Mesenchymal stem cell (in vitro differentiated cells and primary cell): ENCODE results near the gene STK10.
A peak's percentile ranks its signal among the peaks of the same experiment; 100 is the strongest.

Source experiments
- DNase-seq: peaks from one replicate; pipeline ENCODE4 v3.0.0-alpha.2; 2013
- H2AFZ ChIP-seq: one replicate; pipeline ENCODE4 v1.6.1; 2013; ENCODE audit warnings: low read depth, mild to moderate bottlenecking, control low read depth, inconsistent platforms, low read length, moderate library complexity
- H2AK5ac ChIP-seq: 2 replicates; pipeline ENCODE4 v1.6.1; 2013; ENCODE audit warnings: low read length, moderate library complexity, mild to moderate bottlenecking, inconsistent platforms; ENCODE audit not compliant: severe bottlenecking
- H2BK120ac ChIP-seq: one replicate; pipeline ENCODE4 v1.6.1; 2013; ENCODE audit warnings: low read depth, mild to moderate bottlenecking, inconsistent platforms, low read length, moderate library complexity
- H2BK12ac ChIP-seq, 2 experiments: one replicate each; pipeline ENCODE4 v1.6.1; 2013; ENCODE audit warnings: inconsistent platforms in 2 of 2, low read length in 2 of 2, mild to moderate bottlenecking in 2 of 2, moderate library complexity in 2 of 2, control low read depth in 1 of 2
- H2BK15ac ChIP-seq: one replicate; pipeline ENCODE4 v1.6.1; 2013; ENCODE audit warnings: mild to moderate bottlenecking, low read depth, inconsistent platforms; ENCODE audit not compliant: poor library complexity, severe bottlenecking
- H2BK5ac ChIP-seq: 2 replicates; pipeline ENCODE4 v1.6.1; 2013; ENCODE audit warnings: low read depth, mild to moderate bottlenecking, low read length, control low read depth, inconsistent platforms; ENCODE audit not compliant: poor library complexity, severe bottlenecking
- H3K14ac ChIP-seq, 2 experiments: one replicate each; pipeline ENCODE4 v1.6.1; 2013; ENCODE audit warnings: inconsistent platforms in 2 of 2, low read length in 2 of 2, control low read depth in 1 of 2, mild to moderate bottlenecking in 1 of 2, moderate library complexity in 1 of 2
- H3K18ac ChIP-seq, 2 experiments: one replicate each; pipeline ENCODE4 v1.6.1; 2013; ENCODE audit warnings: inconsistent platforms in 2 of 2, low read length in 2 of 2, control low read depth in 1 of 2, low read depth in 1 of 2, mild to moderate bottlenecking in 1 of 2
- H3K23ac ChIP-seq, 2 experiments: one replicate each; pipeline ENCODE4 v1.6.1; 2013; ENCODE audit warnings: inconsistent platforms in 2 of 2, low read length in 2 of 2, mild to moderate bottlenecking in 2 of 2, moderate library complexity in 2 of 2, control low read depth in 1 of 2
- H3K27ac ChIP-seq: 2 replicates; pipeline ENCODE4 v1.5.1; 2013; ENCODE audit warnings: mild to moderate bottlenecking, moderate library complexity, low read length, control low read depth, inconsistent platforms; ENCODE audit not compliant: poor library complexity, severe bottlenecking
- H3K27me3 ChIP-seq, 2 experiments: 2 replicates each; pipeline versions ENCODE4 v1.6.1 to v1.7.0; 2013; ENCODE audit warnings: low read length in 2 of 2, mild to moderate bottlenecking in 2 of 2, moderate library complexity in 2 of 2, control low read depth in 1 of 2, inconsistent platforms in 1 of 2; ENCODE audit not compliant: control insufficient read depth in 1 of 2, insufficient read depth in 1 of 2
- H3K36me3 ChIP-seq, 2 experiments: 2 replicates each; pipeline versions ENCODE4 v1.6.1 to v1.7.0; 2013; ENCODE audit warnings: low read length in 2 of 2, control low read depth in 1 of 2, inconsistent platforms in 1 of 2, low read depth in 1 of 2, mild to moderate bottlenecking in 1 of 2; ENCODE audit not compliant: insufficient read depth in 2 of 2, control insufficient read depth in 1 of 2
- H3K4ac ChIP-seq, 2 experiments: one replicate each; pipeline ENCODE4 v1.6.1; 2013; ENCODE audit warnings: inconsistent platforms in 2 of 2, low read length in 2 of 2, mild to moderate bottlenecking in 2 of 2, moderate library complexity in 2 of 2, control low read depth in 1 of 2, low read depth in 1 of 2
- H3K4me1 ChIP-seq: 2 replicates; pipeline ENCODE4 v1.6.1; 2013; ENCODE audit warnings: low read depth, low read length, control low read depth; ENCODE audit not compliant: control insufficient read depth, insufficient read depth
- H3K4me2 ChIP-seq: 2 replicates; pipeline ENCODE4 v1.6.1; 2013; ENCODE audit warnings: low read length, mild to moderate bottlenecking, inconsistent platforms; ENCODE audit not compliant: poor library complexity, severe bottlenecking
- H3K4me3 ChIP-seq, 2 experiments: 2 replicates each; pipeline versions ENCODE4 v1.5.1 to v1.7.0; 2013; ENCODE audit warnings: low read length in 2 of 2, mild to moderate bottlenecking in 2 of 2, control low read depth in 1 of 2, low read depth in 1 of 2; ENCODE audit not compliant: insufficient read depth in 1 of 2
- H3K79me1 ChIP-seq: replicated peaks from 2 replicates; pipeline ENCODE4 v1.6.1; 2013; ENCODE audit warnings: mild to moderate bottlenecking, control low read depth, low read length, inconsistent platforms; ENCODE audit not compliant: poor library complexity, severe bottlenecking
- H3K9ac ChIP-seq: 2 replicates; pipeline ENCODE4 v1.7.0; 2013; ENCODE audit warnings: mild to moderate bottlenecking, low read length, moderate library complexity
- H3K9me3 ChIP-seq: 2 replicates; pipeline ENCODE4 v1.7.0; 2013; ENCODE audit warnings: mild to moderate bottlenecking, low read length; ENCODE audit not compliant: control insufficient read depth
- H4K8ac ChIP-seq: one replicate; pipeline ENCODE4 v1.6.1; 2013; ENCODE audit warnings: inconsistent platforms, mild to moderate bottlenecking, low read length, moderate library complexity
- H4K91ac ChIP-seq: one replicate; pipeline ENCODE4 v1.6.1; 2013; ENCODE audit warnings: mild to moderate bottlenecking, low read length, inconsistent platforms
- WGBS: methylation state at CpG from one replicate; pipeline ENCODE4 v1.1.7; 2013; ENCODE audit warnings: mixed read lengths; 5-methylcytosine and 5-hydroxymethylcytosine counted together

Gene STK10

GRCh38 chr5:172144931-172145869, 42.8 kb downstream of the STK10 start:
- Histone ChIP-seq H3K36me3 (peaks cover 21 to 24% of the 10 kb centered on the region in 2 experiments), H3K4ac (no peak overlapping the region), H2BK12ac (peak overlapping the region in 1 of 2 experiments; percentile 10), H3K27me3 (no peaks in the 10 kb centered on the region), H3K9ac (no peak overlapping the region), H2BK5ac (no peak overlapping the region), H4K91ac (no peak overlapping the region), H3K9me3 (no peaks in the 10 kb centered on the region), H4K8ac (no peak overlapping the region), H2BK120ac (no peak overlapping the region), H3K23ac (no peak overlapping the region), H3K14ac (no peak overlapping the region), H2AK5ac (no peak overlapping the region), H2BK15ac (no peak overlapping the region), H3K79me1 (peaks cover 26% of the 10 kb centered on the region), H3K27ac (no peak overlapping the region), H3K4me2 (no peak overlapping the region), H3K4me1 (peaks cover 45% of the 10 kb centered on the region), H3K4me3 (no peak overlapping the region), H3K18ac (no peak overlapping the region), H2AFZ (no peak overlapping the region)
- WGBS: 94% methylated on average over 15 of the region's 15 CpGs
- no peak for DNase-seq

- Histone ChIP-seq H3K14ac (no peak overlapping the region), H2BK15ac (no peak overlapping the region), H3K4me1 (peaks cover 43% of the 10 kb centered on the region), H4K8ac (no peak overlapping the region), H3K4me3 (no peak overlapping the region), H3K23ac (no peak overlapping the region), H2BK12ac (no peak overlapping the region), H3K18ac (no peak overlapping the region), H3K27ac (no peak overlapping the region), H3K79me1 (peaks cover 24% of the 10 kb centered on the region), H3K9ac (no peak overlapping the region), H2BK120ac (no peak overlapping the region), H3K4ac (no peak overlapping the region), H3K36me3 (peaks cover 19 to 24% of the 10 kb centered on the region in 2 experiments), H3K4me2 (no peak overlapping the region), H2AFZ (no peak overlapping the region), H4K91ac (peak overlapping the region; percentile 9), H3K27me3 (no peaks in the 10 kb centered on the region), H2AK5ac (no peak overlapping the region), H2BK5ac (no peak overlapping the region), H3K9me3 (no peaks in the 10 kb centered on the region)
- peak; percentile 43 for DNase-seq
- WGBS: 77% methylated on average over 10 of the region's 10 CpGs
These were observed 43.7 kb downstream of the STK10 start for GRCh38 chr5:172144291-172144815.

GRCh38 chr5:172143875-172144274, 44.1 kb downstream of the STK10 start:
- no peaks in the 10 kb centered on the region for H3K27me3 ChIP-seq

DNA sequence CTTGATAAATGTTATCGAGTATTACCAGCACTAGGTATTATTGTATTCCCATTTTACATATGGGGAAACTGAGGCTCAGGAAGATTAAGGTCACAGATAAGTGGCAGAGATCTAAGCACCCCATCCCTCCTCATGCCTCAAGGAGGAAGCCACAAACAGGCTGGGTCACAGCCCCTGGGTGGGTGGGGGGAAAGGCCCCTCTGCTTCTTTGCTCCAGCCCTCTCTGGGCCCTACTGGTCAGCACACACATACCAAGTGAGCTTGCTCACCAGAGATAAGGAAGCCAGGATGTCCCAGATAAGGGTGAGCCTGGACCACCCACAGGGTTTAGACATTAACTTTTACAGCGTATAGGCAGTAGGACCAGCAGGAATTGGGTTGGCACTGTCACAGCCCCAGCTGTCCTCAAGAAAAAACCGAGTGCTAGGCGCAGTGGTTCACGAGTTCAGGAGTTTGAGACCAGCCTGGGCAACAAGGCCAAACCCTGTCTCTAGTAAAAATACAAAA, 45.3 kb downstream of the STK10 start:
- Histone ChIP-seq H2AFZ (no peak overlapping the region), H3K4me2 (no peak overlapping the region), H4K91ac (no peak overlapping the region), H3K9me3 (no peaks in the 10 kb centered on the region), H3K36me3 (peaks cover 6 to 13% of the 10 kb centered on the region in 2 experiments), H3K4me3 (no peak overlapping the region), H3K23ac (no peak overlapping the region), H2BK120ac (no peak overlapping the region), H2BK15ac (no peak overlapping the region), H4K8ac (no peak overlapping the region), H3K9ac (no peak overlapping the region), H2BK5ac (no peak overlapping the region), H3K4me1 (peaks cover 32% of the 10 kb centered on the region), H3K79me1 (peaks cover 14% of the 10 kb centered on the region), H3K14ac (no peak overlapping the region), H2AK5ac (no peak overlapping the region), H3K27me3 (no peaks in the 10 kb centered on the region), H2BK12ac (no peak overlapping the region), H3K18ac (no peak overlapping the region), H3K4ac (no peak overlapping the region), H3K27ac (no peak overlapping the region)
- 66% methylated on average over 5 of the region's 5 CpGs for WGBS
- peak; percentile 19 for DNase-seq

More at GRCh38 chr5:172143875-172144274, 44.1 kb downstream of the STK10 start:
- H3K4me3 ChIP-seq: no peak overlapping the region
- peak overlapping the region; percentile 19 for H2BK120ac ChIP-seq
- no peak overlapping the region for H3K4me2 ChIP-seq
- no peak overlapping the region for H3K27ac ChIP-seq
- H3K9ac ChIP-seq: no peak overlapping the region
- H3K36me3 ChIP-seq: peaks cover 16 to 24% of the 10 kb centered on the region in 2 experiments
- WGBS: 84% methylated on average over 3 of the region's 6 CpGs
- H4K8ac ChIP-seq: no peak overlapping the region
- peaks cover 41% of the 10 kb centered on the region for H3K4me1 ChIP-seq
- H3K4ac ChIP-seq: no peak overlapping the region
- H3K18ac ChIP-seq: no peak overlapping the region
- no peak overlapping the region for H2BK15ac ChIP-seq
- H4K91ac ChIP-seq: peak overlapping the region; percentile 9
- no peak overlapping the region for H2AFZ ChIP-seq
- H2BK12ac ChIP-seq: no peak overlapping the region
- H2AK5ac ChIP-seq: no peak overlapping the region
- no peak overlapping the region for H3K14ac ChIP-seq
- peaks cover 22% of the 10 kb centered on the region for H3K79me1 ChIP-seq
- no peak for DNase-seq
- no peaks in the 10 kb centered on the region for H3K9me3 ChIP-seq
- H3K23ac ChIP-seq: no peak overlapping the region
- H2BK5ac ChIP-seq: no peak overlapping the region
